Breast epithelium (tissue), 4 donors: Measurements from ENCODE around the gene SMARCD1. TPM values are rescaled to one million over a fixed set of nuclear protein-coding genes. Genes with fewer than 3 reads are reported as not detected.
"Not testable (repeated sequence)": the region's sequence is repeated elsewhere in the genome, so short reads cannot be mapped to it uniquely, and the experiment has no call there.

ENCODE experiments used
- DNase-seq, 2 donors: peaks; one replicate each; pipeline ENCODE4 v3.0.0-alpha.2; 2019; ENCODE audit warnings: low spot score in 2 of 2
- H3K27ac ChIP-seq, 2 donors: fragments of 200-600 bp; sonication (generic) in 1 of 2; one replicate each; pipeline ENCODE4 v1.5.1; 2016 to 2019; ENCODE audit warnings: mild to moderate bottlenecking in 1 of 2
- H3K27me3 ChIP-seq, 2 donors: fragments of 200-600 bp; sonication (generic) in 1 of 2; one replicate each; pipeline versions ENCODE4 v1.5.1 to v1.6.0; 2017 to 2019; ENCODE audit warnings: control low read depth in 1 of 2, mild to moderate bottlenecking in 1 of 2
- H3K36me3 ChIP-seq: fragments of 200-600 bp; one replicate; pipeline ENCODE4 v1.5.1; 2019
- H3K4me1 ChIP-seq, 2 donors: fragments of 200-600 bp; sonication (generic); one replicate each; pipeline ENCODE4 v1.5.1; 2016 to 2019; ENCODE audit warnings: control low read depth in 1 of 2
- H3K4me3 ChIP-seq, 3 donors: fragments of 200-600 bp; sonication (generic); 1 replicate in 2 of 3; 2 replicates in 1 of 3; pipeline ENCODE4 v1.5.1; 2016 to 2019; ENCODE audit warnings: mild to moderate bottlenecking in 3 of 3, moderate library complexity in 2 of 3
- H3K9me3 ChIP-seq, 2 donors: fragments of 200-600 bp; sonication (generic) in 1 of 2; one replicate each; pipeline ENCODE4 v1.5.1; 2016 to 2019; ENCODE audit warnings: control low read depth in 1 of 2
- POLR2A ChIP-seq: fragments of 450-650 bp; IDR thresholded peaks from one replicate; pipeline ENCODE4 v1.6.1; 2016; ENCODE audit warnings: antibody characterized with exemption, mild to moderate bottlenecking, moderate library complexity
- POLR2AphosphoS5 ChIP-seq, 3 donors: sonication (generic); formaldehyde crosslinking; IDR thresholded peaks; one replicate each; pipeline ENCODE4 v1.6.1; 2017; ENCODE audit warnings: antibody characterized with exemption in 3 of 3
- intact Hi-C: fragments of 100-400 bp; cut with DNase I; formaldehyde crosslinking; loops from one replicate; pipeline ENCODE4 v1.15.1; 2023; ENCODE audit warnings: low total_unique reads
- total RNA-seq, 3 donors: library from RNA; depleted of rRNA; stranded (reverse); fragments of >200 nt; gene quantifications; one replicate each; pipeline ENCODE4 v1.1.0, GENCODE V29; 2016
- TF ChIP-seq, protein P1 (sequence below), 3 donors: fragments of 450-650 bp; IDR thresholded peaks; one replicate each; pipeline ENCODE4 v1.5.1; 2016 to 2017; ENCODE audit warnings: antibody characterized with exemption in 3 of 3, mild to moderate bottlenecking in 3 of 3, moderate library complexity in 3 of 3

Gene SMARCD1
- total RNA-seq, 3 donors from 2014 or later, result 50.6 to 56.7 (median 51.5) TPM

DNA sequence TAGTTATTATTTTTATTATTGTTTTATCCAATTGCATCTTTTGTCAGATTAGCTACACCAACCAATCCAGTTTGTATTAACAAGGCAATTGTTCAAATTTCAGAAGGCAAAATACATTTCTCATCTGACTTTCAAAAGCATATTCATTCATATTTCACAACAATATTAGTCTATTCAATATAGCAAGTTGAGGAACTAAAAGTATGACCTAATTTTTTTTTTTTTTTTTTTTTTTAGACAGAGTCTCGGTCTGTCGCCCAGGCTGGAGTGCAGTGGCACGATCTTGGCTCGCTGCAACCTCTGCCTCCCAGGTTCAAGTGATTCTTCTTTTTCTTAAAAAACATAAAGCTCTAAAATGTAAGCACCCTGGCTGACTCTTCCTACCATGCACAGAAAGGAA lies 44.1 kb downstream of the SMARCD1 start:
- no peak overlapping the region for H3K4me3 ChIP-seq
- no peaks in the 10 kb centered on the region for H3K27me3 ChIP-seq
- no peak overlapping the region for H3K27ac ChIP-seq
- intact Hi-C loops, result no loop called here
- DNase-seq, result no peak
- no peaks in the 10 kb centered on the region for H3K4me1 ChIP-seq
- no peaks in the 10 kb centered on the region for H3K36me3 ChIP-seq
- no peaks in the 10 kb centered on the region for H3K9me3 ChIP-seq
- TF ChIP-seq POLR2AphosphoS5 (IDR thresholded peaks at IDR 0.05) (no peak), POLR2A (no peak)
- TF ChIP-seq, protein P1, sequence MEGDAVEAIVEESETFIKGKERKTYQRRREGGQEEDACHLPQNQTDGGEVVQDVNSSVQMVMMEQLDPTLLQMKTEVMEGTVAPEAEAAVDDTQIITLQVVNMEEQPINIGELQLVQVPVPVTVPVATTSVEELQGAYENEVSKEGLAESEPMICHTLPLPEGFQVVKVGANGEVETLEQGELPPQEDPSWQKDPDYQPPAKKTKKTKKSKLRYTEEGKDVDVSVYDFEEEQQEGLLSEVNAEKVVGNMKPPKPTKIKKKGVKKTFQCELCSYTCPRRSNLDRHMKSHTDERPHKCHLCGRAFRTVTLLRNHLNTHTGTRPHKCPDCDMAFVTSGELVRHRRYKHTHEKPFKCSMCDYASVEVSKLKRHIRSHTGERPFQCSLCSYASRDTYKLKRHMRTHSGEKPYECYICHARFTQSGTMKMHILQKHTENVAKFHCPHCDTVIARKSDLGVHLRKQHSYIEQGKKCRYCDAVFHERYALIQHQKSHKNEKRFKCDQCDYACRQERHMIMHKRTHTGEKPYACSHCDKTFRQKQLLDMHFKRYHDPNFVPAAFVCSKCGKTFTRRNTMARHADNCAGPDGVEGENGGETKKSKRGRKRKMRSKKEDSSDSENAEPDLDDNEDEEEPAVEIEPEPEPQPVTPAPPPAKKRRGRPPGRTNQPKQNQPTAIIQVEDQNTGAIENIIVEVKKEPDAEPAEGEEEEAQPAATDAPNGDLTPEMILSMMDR (IDR thresholded peaks at IDR 0.05), result no peak

DNA sequence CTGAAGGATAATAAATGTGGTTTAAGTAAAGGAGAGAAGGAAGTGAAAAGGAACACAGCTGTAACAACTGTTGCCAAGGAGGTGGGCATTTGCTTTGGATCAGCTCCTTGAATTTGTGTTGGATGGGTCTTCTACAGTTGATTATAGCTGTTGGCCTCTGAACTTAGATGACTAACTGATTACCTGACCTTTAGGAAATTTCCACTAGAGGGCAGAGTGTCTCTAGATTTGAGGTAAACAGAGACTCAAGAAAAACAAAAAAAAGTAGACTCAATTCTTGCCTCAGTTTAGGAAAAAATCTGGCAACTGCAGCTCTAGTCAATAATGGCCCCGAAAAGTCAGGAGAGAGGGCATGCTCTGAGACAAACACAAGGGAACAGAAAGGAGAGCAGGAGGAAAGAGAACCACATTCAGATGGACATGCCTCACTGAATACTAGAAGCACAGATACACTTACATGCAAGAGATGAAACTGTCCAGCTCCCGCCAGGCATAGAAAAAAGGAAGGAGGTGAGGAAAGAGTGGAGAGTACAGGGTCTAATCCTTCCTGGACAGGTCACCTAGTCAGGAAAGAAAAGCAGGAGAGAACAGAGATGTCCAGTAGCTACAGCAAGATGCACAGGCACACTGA lies 47.5 kb downstream of the SMARCD1 start:
- H3K27me3 ChIP-seq, result no peaks in the 10 kb centered on the region
- TF ChIP-seq, protein P1 (IDR thresholded peaks at IDR 0.05), result peak in 2 of 3 donors; percentile 30 to 60
- no peak for TF ChIP-seq POLR2AphosphoS5 (IDR thresholded peaks at IDR 0.05)
- no peak overlapping the region for H3K27ac ChIP-seq
- no peaks in the 10 kb centered on the region for H3K4me1 ChIP-seq
- no peak for DNase-seq
- no peaks in the 10 kb centered on the region for H3K9me3 ChIP-seq
- H3K36me3 ChIP-seq, result no peaks in the 10 kb centered on the region
- intact Hi-C loops, result no loop called here
- no peak overlapping the region for H3K4me3 ChIP-seq

DNA sequence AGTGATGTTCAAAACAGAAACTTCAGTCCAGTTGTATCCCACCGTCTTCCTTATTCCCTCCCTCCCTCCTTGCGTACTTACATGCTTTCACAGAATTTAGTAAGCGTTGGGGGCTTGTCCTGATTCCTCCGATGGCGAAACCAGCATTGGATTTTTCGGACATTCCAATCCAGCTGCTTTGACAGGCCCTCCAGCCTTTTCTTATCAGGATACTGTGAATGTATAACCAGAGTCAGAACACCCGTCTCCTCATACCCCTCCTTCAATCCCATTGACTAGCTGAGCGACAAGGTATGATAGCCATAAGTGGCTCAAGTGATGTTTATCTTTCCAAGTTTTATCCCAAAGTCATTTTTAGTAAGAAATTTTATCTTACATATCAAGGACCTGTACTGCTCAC lies 57.9 kb downstream of the SMARCD1 start:
- intact Hi-C loops, result no loop called here
- H3K9me3 ChIP-seq, result no peaks in the 10 kb centered on the region
- no peak for TF ChIP-seq POLR2A
- TF ChIP-seq, protein P1 (IDR thresholded peaks at IDR 0.05), result no peak
- TF ChIP-seq POLR2AphosphoS5 (IDR thresholded peaks at IDR 0.05), result no peak
- no peak overlapping the region for H3K27ac ChIP-seq
- no peak for DNase-seq
- no peaks in the 10 kb centered on the region for H3K36me3 ChIP-seq
- no peaks in the 10 kb centered on the region for H3K4me1 ChIP-seq
- no peaks in the 10 kb centered on the region for H3K27me3 ChIP-seq
- no peak overlapping the region for H3K4me3 ChIP-seq

DNA sequence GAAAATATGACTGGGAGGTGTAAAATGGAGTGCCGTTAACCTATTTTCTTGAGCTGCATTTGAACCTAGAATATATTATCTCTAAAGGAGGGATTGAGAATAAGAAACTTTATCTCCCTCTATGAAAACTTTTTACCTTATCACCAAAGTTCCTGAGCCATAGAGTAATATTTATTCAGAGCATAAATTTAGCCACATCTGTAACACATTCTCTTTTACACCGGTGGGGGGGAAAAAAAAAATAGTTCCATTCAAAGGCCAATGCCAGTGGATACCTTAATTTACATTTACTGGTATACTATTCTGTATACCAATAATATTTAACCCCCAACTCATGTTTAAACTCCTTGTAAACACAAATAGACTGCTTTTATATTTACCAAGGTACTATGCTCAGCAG lies 60.3 kb downstream of the SMARCD1 start:
- Histone ChIP-seq H3K27ac (no peak overlapping the region), H3K4me3 (no peak overlapping the region), H3K9me3 (no peaks in the 10 kb centered on the region), H3K4me1 (no peaks in the 10 kb centered on the region), H3K36me3 (no peaks in the 10 kb centered on the region), H3K27me3 (no peaks in the 10 kb centered on the region)
- TF ChIP-seq POLR2AphosphoS5 (IDR thresholded peaks at IDR 0.05) (no peak), POLR2A (no peak)
- TF ChIP-seq, protein P1 (IDR thresholded peaks at IDR 0.05), result no peak
- intact Hi-C loops, result no loop called here
- no peak for DNase-seq

DNA sequence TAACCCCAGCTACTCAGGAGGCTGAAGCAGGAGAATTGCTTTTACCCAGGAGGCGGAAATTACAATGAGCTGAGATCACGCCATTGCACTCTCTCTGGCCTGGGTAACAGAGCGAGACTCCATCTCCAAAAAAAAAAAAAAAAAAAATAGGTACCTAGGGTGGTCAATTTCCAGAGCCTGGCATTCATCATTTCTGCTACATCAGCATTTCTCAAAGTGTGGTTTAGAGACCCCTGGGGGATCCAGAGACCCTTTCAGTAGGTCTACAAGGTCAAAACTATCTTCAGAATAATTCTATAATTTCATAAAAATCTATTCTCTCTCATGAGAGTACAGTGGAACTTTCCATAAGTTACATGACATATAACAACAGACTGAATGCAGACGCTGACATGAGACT lies 62.1 kb downstream of the SMARCD1 start:
- Histone ChIP-seq H3K4me3 (no peak overlapping the region), H3K36me3 (no peaks in the 10 kb centered on the region), H3K27ac (no peak overlapping the region), H3K4me1 (no peaks in the 10 kb centered on the region), H3K9me3 (no peaks in the 10 kb centered on the region), H3K27me3 (no peaks in the 10 kb centered on the region)
- intact Hi-C loops, result no loop called here
- no peak for DNase-seq
- TF ChIP-seq POLR2A, result no peak
- TF ChIP-seq POLR2AphosphoS5 (IDR thresholded peaks at IDR 0.05), result no peak
- TF ChIP-seq, protein P1 (IDR thresholded peaks at IDR 0.05), result no peak

DNA sequence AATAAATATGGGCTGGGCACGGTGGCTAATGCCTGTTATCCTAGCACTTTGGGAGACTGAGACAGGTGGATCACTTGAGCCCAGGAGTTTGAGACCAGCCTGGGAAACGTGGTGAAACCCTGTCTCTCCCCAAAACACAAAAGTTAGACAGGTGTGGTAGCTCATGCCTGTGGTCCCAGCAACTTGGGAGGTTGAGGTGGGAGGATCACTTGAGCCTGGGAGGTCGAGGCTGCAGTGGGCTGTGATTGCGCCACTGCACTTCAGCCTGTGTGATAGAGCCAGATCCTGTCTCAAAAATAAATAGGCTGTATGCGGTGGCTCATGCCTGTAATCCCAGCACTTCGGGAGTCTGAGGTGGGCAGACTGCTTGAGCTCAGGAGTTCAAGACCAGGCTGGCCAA lies 62.9 kb downstream of the SMARCD1 start:
- H3K9me3 ChIP-seq, H3K27me3 ChIP-seq, H3K4me3 ChIP-seq, H3K4me1 ChIP-seq, intact Hi-C loops, H3K27ac ChIP-seq, DNase-seq, H3K36me3 ChIP-seq: not testable (repeated sequence)
